Parathyroid adenoma (tissue), 2 donors: ENCODE results near the gene PI4K2A.

ENCODE experiments used
- H2AFZ ChIP-seq: fragments of 300-600 bp; sonication (generic); one replicate; pipeline ENCODE4 v1.7.0; 2017; ENCODE audit warnings: antibody characterized with exemption, mild to moderate bottlenecking
- H3K27ac ChIP-seq: fragments of 300-600 bp; sonication (generic); one replicate; pipeline ENCODE4 v1.7.0; 2017
- H3K27me3 ChIP-seq: fragments of 300-600 bp; sonication (generic); one replicate; pipeline ENCODE4 v1.7.0; 2017; ENCODE audit warnings: low read length; ENCODE audit not compliant: control insufficient read depth, insufficient read depth
- H3K36me3 ChIP-seq: fragments of 300-600 bp; sonication (generic); one replicate; pipeline ENCODE4 v1.7.0; 2017; ENCODE audit warnings: low read length; ENCODE audit not compliant: control insufficient read depth, insufficient read depth
- H3K4me1 ChIP-seq: fragments of 300-600 bp; sonication (generic); one replicate; pipeline ENCODE4 v1.7.0; 2017; ENCODE audit warnings: control low read depth
- H3K4me2 ChIP-seq: fragments of 300-600 bp; sonication (generic); one replicate; pipeline ENCODE4 v1.7.0; 2017; ENCODE audit warnings: low read length
- H3K4me3 ChIP-seq: fragments of 300-600 bp; sonication (generic); one replicate; pipeline ENCODE4 v1.7.0; 2017; ENCODE audit warnings: low read depth, low read length
- H3K79me2 ChIP-seq: fragments of 300-600 bp; sonication (generic); one replicate; pipeline ENCODE4 v1.7.0; 2017; ENCODE audit warnings: control low read depth
- H3K9ac ChIP-seq: fragments of 300-600 bp; sonication (generic); one replicate; pipeline ENCODE4 v1.7.0; 2017; ENCODE audit warnings: mild to moderate bottlenecking
- H3K9me3 ChIP-seq: fragments of 300-600 bp; sonication (generic); one replicate; pipeline ENCODE4 v1.7.0; 2017; ENCODE audit warnings: low read length; ENCODE audit not compliant: control insufficient read depth
- TF ChIP-seq, protein P1 (sequence below): fragments of 300-600 bp; sonication (generic); IDR thresholded peaks from one replicate; pipeline ENCODE4 v1.7.0; 2017; ENCODE audit warnings: antibody characterized with exemption, mild to moderate bottlenecking
- donor health status: primary hyperparathyroidism.

Gene PI4K2A

DNA sequence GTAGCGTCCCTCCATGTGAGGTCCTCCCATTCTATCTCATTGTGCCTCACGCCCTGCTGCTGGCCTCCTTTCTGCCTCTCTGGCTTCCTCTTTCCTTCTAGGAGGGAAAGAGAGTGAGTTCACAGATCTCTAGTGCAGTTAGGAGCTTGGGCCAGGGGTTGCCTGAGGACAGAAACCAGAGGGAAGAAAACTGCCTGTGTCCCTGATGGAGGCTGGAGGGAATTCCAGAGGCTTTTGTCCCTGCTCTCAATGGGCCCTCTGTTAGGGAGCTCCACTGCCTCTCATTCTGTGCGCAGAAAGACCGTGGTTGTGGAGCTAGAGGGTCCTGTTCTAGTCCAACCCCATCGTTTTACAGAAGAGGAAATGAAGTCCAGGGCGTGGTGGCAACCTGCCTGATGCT, 77.7 kb downstream of the PI4K2A start:
- H3K9ac ChIP-seq = no peak overlapping the region

DNA sequence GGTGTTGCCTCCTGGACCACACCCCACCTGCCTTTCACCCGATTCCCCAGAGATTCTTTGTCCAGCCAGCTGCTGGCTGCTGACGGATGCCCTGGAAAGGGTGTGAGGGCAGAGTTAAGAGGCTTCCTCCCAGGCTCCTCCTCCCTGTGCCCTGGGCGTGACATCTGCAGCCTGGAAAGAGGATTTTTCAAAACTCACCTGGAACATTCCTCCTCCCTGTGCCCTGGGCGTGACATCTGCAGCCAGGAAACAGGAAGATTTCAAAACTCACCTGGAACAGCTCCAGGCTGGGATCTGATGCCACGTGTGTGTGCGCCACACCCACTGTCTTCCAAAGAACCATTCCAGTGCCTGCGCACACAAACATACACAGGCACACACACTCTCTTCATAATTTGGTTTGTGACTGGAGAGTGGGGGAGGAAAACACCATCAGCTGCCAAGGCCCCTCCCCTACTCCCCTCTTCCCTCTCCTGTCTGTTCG, 78.2 kb downstream of the PI4K2A start:
- TF ChIP-seq, protein P1, sequence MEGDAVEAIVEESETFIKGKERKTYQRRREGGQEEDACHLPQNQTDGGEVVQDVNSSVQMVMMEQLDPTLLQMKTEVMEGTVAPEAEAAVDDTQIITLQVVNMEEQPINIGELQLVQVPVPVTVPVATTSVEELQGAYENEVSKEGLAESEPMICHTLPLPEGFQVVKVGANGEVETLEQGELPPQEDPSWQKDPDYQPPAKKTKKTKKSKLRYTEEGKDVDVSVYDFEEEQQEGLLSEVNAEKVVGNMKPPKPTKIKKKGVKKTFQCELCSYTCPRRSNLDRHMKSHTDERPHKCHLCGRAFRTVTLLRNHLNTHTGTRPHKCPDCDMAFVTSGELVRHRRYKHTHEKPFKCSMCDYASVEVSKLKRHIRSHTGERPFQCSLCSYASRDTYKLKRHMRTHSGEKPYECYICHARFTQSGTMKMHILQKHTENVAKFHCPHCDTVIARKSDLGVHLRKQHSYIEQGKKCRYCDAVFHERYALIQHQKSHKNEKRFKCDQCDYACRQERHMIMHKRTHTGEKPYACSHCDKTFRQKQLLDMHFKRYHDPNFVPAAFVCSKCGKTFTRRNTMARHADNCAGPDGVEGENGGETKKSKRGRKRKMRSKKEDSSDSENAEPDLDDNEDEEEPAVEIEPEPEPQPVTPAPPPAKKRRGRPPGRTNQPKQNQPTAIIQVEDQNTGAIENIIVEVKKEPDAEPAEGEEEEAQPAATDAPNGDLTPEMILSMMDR = no peak
- H3K79me2 ChIP-seq = no peaks in the 10 kb centered on the region
- H2AFZ ChIP-seq = no peak overlapping the region
- no peaks in the 10 kb centered on the region for H3K27me3 ChIP-seq
- H3K27ac ChIP-seq = no peak overlapping the region
- no peaks in the 10 kb centered on the region for H3K9me3 ChIP-seq
- H3K4me3 ChIP-seq = no peak overlapping the region
- peaks cover 5% of the 10 kb centered on the region for H3K4me1 ChIP-seq
- no peak overlapping the region for H3K4me2 ChIP-seq
- no peak overlapping the region for H3K9ac ChIP-seq
- H3K36me3 ChIP-seq = no peaks in the 10 kb centered on the region

More for the DNA sequence above, 77.7 kb downstream of the PI4K2A start:
- no peak overlapping the region for H2AFZ ChIP-seq
- peaks cover 5% of the 10 kb centered on the region for H3K4me1 ChIP-seq
- H3K4me3 ChIP-seq = no peak overlapping the region
- TF ChIP-seq, protein P1 = no peak
- H3K79me2 ChIP-seq = no peaks in the 10 kb centered on the region
- no peaks in the 10 kb centered on the region for H3K9me3 ChIP-seq
- H3K27ac ChIP-seq = no peak overlapping the region
- H3K27me3 ChIP-seq = no peaks in the 10 kb centered on the region
- H3K4me2 ChIP-seq = no peak overlapping the region
- H3K36me3 ChIP-seq = no peaks in the 10 kb centered on the region

DNA sequence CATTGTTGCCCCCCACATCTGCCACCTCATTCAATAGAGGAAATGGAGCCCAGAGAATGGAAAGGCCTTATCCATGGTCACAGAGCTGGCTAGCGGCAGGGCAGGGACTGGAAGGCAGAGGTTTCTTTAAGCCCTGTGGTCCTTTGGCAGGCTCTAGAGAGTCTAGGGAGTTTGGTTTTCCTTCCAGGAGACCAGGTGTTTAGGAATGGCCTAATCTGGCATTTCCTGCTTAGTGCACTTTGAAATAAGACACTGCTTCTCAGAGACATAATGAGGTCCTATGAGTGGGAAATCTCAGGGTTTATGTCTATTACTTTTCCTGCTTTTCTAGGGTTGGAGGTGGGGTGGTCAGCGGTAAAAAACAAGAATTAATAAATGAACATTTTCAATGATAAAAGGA, 79.1 kb downstream of the PI4K2A start:
- no peak overlapping the region for H2AFZ ChIP-seq
- TF ChIP-seq, protein P1 = no peak
- no peak overlapping the region for H3K9ac ChIP-seq
- peaks cover 5% of the 10 kb centered on the region for H3K4me1 ChIP-seq
- H3K79me2 ChIP-seq = no peaks in the 10 kb centered on the region
- H3K9me3 ChIP-seq = no peaks in the 10 kb centered on the region
- no peak overlapping the region for H3K27ac ChIP-seq
- no peak overlapping the region for H3K4me3 ChIP-seq
- no peak overlapping the region for H3K4me2 ChIP-seq
- no peaks in the 10 kb centered on the region for H3K27me3 ChIP-seq
- H3K36me3 ChIP-seq = no peaks in the 10 kb centered on the region

DNA sequence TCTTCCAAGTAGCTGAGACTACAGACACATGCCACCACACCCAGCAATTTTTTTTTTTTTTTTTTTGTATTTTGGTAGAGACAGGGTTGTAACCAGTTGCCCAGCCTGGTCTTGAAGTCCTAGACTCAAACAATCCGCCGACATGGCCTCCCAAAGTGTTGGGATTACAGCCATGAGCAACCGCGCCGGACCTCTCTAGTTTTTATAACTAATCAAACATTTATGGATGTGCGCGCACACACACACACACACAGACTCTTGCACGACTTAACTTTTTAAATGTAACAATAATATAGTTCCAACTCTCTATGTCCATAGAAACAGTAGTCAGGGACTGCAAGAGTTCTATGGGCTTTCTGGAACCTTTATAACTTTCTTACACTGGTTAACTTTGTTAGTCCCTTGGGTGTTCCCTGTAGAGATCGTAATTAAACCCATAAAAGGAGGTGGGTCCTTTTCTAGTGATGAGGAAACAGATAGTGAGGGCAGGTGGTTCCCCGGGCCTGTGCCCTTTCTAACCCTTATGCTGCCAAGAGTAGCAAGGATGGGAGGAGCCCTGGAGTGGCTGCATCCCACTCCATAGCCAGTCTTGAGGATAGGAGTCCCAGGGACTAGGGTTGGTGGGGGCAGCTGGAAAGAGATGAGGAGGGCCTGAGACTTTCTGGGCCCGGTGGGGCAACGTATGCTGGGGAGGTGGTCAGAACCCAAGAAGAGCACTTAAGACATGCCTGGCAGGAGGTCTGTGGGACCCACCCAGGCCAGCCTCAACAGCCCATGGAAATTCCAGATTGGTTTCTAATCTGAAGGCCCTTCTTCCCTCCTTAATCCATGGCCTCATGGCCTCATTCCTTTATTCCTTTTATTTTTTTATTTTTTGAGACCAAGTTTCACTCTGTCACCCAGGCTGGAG, 81.7 kb downstream of the PI4K2A start:
- no peaks in the 10 kb centered on the region for H3K36me3 ChIP-seq
- H3K9ac ChIP-seq = no peak overlapping the region
- H3K79me2 ChIP-seq = no peaks in the 10 kb centered on the region
- H3K4me1 ChIP-seq = peaks cover 5% of the 10 kb centered on the region
- H3K4me2 ChIP-seq = no peak overlapping the region
- no peak overlapping the region for H3K4me3 ChIP-seq
- TF ChIP-seq, protein P1 = no peak
- H2AFZ ChIP-seq = no peak overlapping the region
- H3K27me3 ChIP-seq = no peaks in the 10 kb centered on the region
- no peaks in the 10 kb centered on the region for H3K9me3 ChIP-seq
- no peak overlapping the region for H3K27ac ChIP-seq
